GM12892 (cell line): ENCODE measurements around the gene FUNDC1.

Experiments
- DNase-seq: peaks from one replicate; pipeline ENCODE4 v3.0.0; 2011; ENCODE audit not compliant: insufficient read length
- FAIRE-seq: peaks from 2 replicates; lab custom pipeline; 2011; peaks lifted over from hg19 to GRCh38; lab: Jason Lieb, UNC
- POLR2A ChIP-seq: IDR thresholded peaks from 2 replicates; pipeline ENCODE4 v1.6.1; 2011; ENCODE audit warnings: low read depth, low read length, control low read depth
- POLR2AphosphoS5 ChIP-seq: IDR thresholded peaks from 2 replicates; pipeline ENCODE4 v1.6.1; 2011; ENCODE audit warnings: low read depth, low read length, control low read depth
- TAF1 ChIP-seq: IDR thresholded peaks from 2 replicates; pipeline ENCODE4 v1.6.1; 2011; ENCODE audit warnings: low read depth, mild to moderate bottlenecking, control low read depth, low read length, borderline replicate concordance

FUNDC1 gene

GRCh38 chrX:44474410-44474809 lies 68.2 kb downstream of the FUNDC1 start:
- no peak for TF ChIP-seq POLR2AphosphoS5
- TF ChIP-seq POLR2A: no peak
- TF ChIP-seq TAF1: no peak
- no peak for FAIRE-seq
- no peak for DNase-seq
